Effector CD4-positive, alpha-beta T cell (primary cell): ENCODE results near the gene ROBO2.

Source experiments
- DNase-seq: peaks from one replicate; pipeline ENCODE4 v3.0.0-alpha.2; 2020

ROBO2 gene

GRCh38 chr3:77524946-77525682 lies 485.2 kb downstream of the ROBO2 start:
- DNase-seq, result no peak

GRCh38 chr3:77526573-77527113 lies 486.7 kb downstream of the ROBO2 start:
- DNase-seq, result no peak

- no peak for DNase-seq
Observed at GRCh38 chr3:77529522-77529921, 489.6 kb downstream of the ROBO2 start.

GRCh38 chr3:77530870-77531269 lies 491.0 kb downstream of the ROBO2 start:
- no peak for DNase-seq

GRCh38 chr3:77535116-77535515 lies 495.2 kb downstream of the ROBO2 start:
- DNase-seq, result no peak

GRCh38 chr3:77536038-77536775 lies 496.3 kb downstream of the ROBO2 start:
- no peak for DNase-seq

GRCh38 chr3:77539014-77539413 lies 499.1 kb downstream of the ROBO2 start:
- no peak for DNase-seq

- no peak for DNase-seq
Observed at GRCh38 chr3:77539677-77540076, 499.8 kb downstream of the ROBO2 start.

- no peak for DNase-seq
Observed at GRCh38 chr3:77541203-77541922, 501.5 kb downstream of the ROBO2 start.

- DNase-seq, result no peak
Observed at GRCh38 chr3:77546246-77546645, 506.3 kb downstream of the ROBO2 start.

GRCh38 chr3:77549034-77549433 lies 509.1 kb downstream of the ROBO2 start:
- DNase-seq, result no peak

GRCh38 chr3:77553240-77553639 lies 513.3 kb downstream of the ROBO2 start:
- DNase-seq, result no peak

GRCh38 chr3:77562089-77562488 lies 522.2 kb downstream of the ROBO2 start:
- no peak for DNase-seq

GRCh38 chr3:77563012-77563411 lies 523.1 kb downstream of the ROBO2 start:
- no peak for DNase-seq

- DNase-seq, result no peak
Observed at GRCh38 chr3:77566055-77566454, 526.2 kb downstream of the ROBO2 start.

- no peak for DNase-seq
Observed at GRCh38 chr3:77571971-77572715, 532.2 kb downstream of the ROBO2 start.

- DNase-seq, result no peak
Observed at GRCh38 chr3:77577264-77577663, 537.4 kb downstream of the ROBO2 start.

- DNase-seq, result no peak
Observed at GRCh38 chr3:77586216-77586615, 546.3 kb downstream of the ROBO2 start.

- no peak for DNase-seq
Observed at GRCh38 chr3:77588863-77589262, 549.0 kb downstream of the ROBO2 start.

GRCh38 chr3:77590191-77590590 lies 550.3 kb downstream of the ROBO2 start:
- no peak for DNase-seq

- DNase-seq, result no peak
Observed at GRCh38 chr3:77595371-77595870, 555.5 kb downstream of the ROBO2 start.

GRCh38 chr3:77599948-77600347 lies 560.0 kb downstream of the ROBO2 start:
- no peak for DNase-seq
